DND-41 (cell line): ENCODE measurements around the gene LGR6.

Experiments
- ATAC-seq: fragments of 200-7000 bp; cut with Tn5 transposase; 3 replicates; pipeline ENCODE4 v1.9.1; 2021; ENCODE audit warnings: low read depth; ENCODE audit not compliant: insufficient read depth
- DNase-seq: peaks from one replicate; pipeline ENCODE4 v3.0.0-alpha.2; 2020
- H2AFZ ChIP-seq: 2 replicates; pipeline ENCODE4 v1.6.0; 2012; ENCODE audit warnings: low read depth, low read length
- H3K27ac ChIP-seq: 2 replicates; pipeline ENCODE4 v1.5.1; 2012; ENCODE audit warnings: low read length, inconsistent platforms
- H3K27me3 ChIP-seq: fragments of 200-600 bp; sonication (generic); 2 replicates; pipeline ENCODE4 v1.6.0; 2012; ENCODE audit warnings: low read length, mild to moderate bottlenecking, inconsistent platforms; ENCODE audit not compliant: insufficient read depth, poor library complexity
- H3K36me3 ChIP-seq: 2 replicates; pipeline ENCODE4 v1.5.1; 2012; ENCODE audit warnings: low read length, inconsistent platforms; ENCODE audit not compliant: insufficient read depth
- H3K4me1 ChIP-seq: 2 replicates; pipeline ENCODE4 v1.5.1; 2012; ENCODE audit warnings: mild to moderate bottlenecking, low read length; ENCODE audit not compliant: insufficient read depth
- H3K4me2 ChIP-seq: 2 replicates; pipeline ENCODE4 v1.6.0; 2012; ENCODE audit warnings: mild to moderate bottlenecking, moderate library complexity, low read length, inconsistent platforms; ENCODE audit not compliant: insufficient read depth
- H3K4me3 ChIP-seq, 2 experiments: fragments of 200-600 bp in 1 of 2; shearing (Covaris generic) in 1 of 2; 2 replicates each; pipeline ENCODE4 v1.5.1; 2012 to 2016; ENCODE audit warnings: inconsistent platforms in 2 of 2, low read length in 2 of 2, mild to moderate bottlenecking in 2 of 2, low read depth in 1 of 2, moderate library complexity in 1 of 2
- H3K79me2 ChIP-seq: 2 replicates; pipeline ENCODE4 v1.6.0; 2012; ENCODE audit warnings: low read length, inconsistent platforms; ENCODE audit not compliant: insufficient read depth
- H3K9ac ChIP-seq: 2 replicates; pipeline ENCODE4 v1.6.0; 2012; ENCODE audit warnings: low read depth, mild to moderate bottlenecking, inconsistent platforms, low read length, moderate library complexity
- H3K9me3 ChIP-seq: 2 replicates; pipeline ENCODE4 v1.5.1; 2012; ENCODE audit warnings: low read length, moderate library complexity, mild to moderate bottlenecking, inconsistent platforms; ENCODE audit not compliant: insufficient read depth, severe bottlenecking
- H4K20me1 ChIP-seq: 2 replicates; pipeline ENCODE4 v1.6.0; 2012; ENCODE audit warnings: low read length; ENCODE audit not compliant: insufficient read depth
- CTCF ChIP-seq: IDR thresholded peaks from 2 replicates; pipeline ENCODE4 v1.5.1; 2012; ENCODE audit warnings: borderline replicate concordance, low read length, moderate library complexity, mild to moderate bottlenecking; ENCODE audit not compliant: poor library complexity, severe bottlenecking; ENCODE audit errors: extremely low read depth
- EZH2 ChIP-seq: IDR thresholded peaks from 3 replicates; pipeline ENCODE4 v1.6.1; 2012; ENCODE audit warnings: borderline replicate concordance, low read depth, mild to moderate bottlenecking, moderate library complexity, low read length, inconsistent platforms; ENCODE audit not compliant: severe bottlenecking

Gene LGR6

GRCh38 chr1:202225131-202225530 is 31.5 kb downstream of the LGR6 start:
- Histone ChIP-seq H3K4me1 (0 out of 2 replicates have a peak, but pooled peaks cover 6% of the 10 kb centered on the region), H3K36me3 (no peaks in the 10 kb centered on the region), H3K79me2 (no peaks in the 10 kb centered on the region), H3K9ac (no peak overlapping the region), H3K4me2 (no peak overlapping the region), H4K20me1 (no peaks in the 10 kb centered on the region), H3K4me3 (no peak overlapping the region), H3K27ac (no peak overlapping the region), H3K9me3 (no peaks in the 10 kb centered on the region), H3K27me3 (peaks cover 25% of the 10 kb centered on the region), H2AFZ (no peak overlapping the region)
- DNase-seq (no peak), ATAC-seq (no peak)
- TF ChIP-seq EZH2 (no peak), CTCF (no peak)

- Histone ChIP-seq H3K4me2 (no peak overlapping the region), H3K27ac (no peak overlapping the region), H3K4me1 (no peaks in the 10 kb centered on the region), H4K20me1 (no peaks in the 10 kb centered on the region), H3K27me3 (peaks cover 29% of the 10 kb centered on the region), H3K9ac (no peak overlapping the region), H3K9me3 (no peaks in the 10 kb centered on the region), H3K36me3 (no peaks in the 10 kb centered on the region), H3K4me3 (no peak overlapping the region), H3K79me2 (no peaks in the 10 kb centered on the region), H2AFZ (no peak overlapping the region)
- ATAC-seq (0 out of 3 replicates have a peak, but pooled peaks have one; percentile 35), DNase-seq (no peak)
- TF ChIP-seq CTCF, result no peak
- TF ChIP-seq EZH2, result no peak
Measured at GRCh38 chr1:202227053-202227672, 33.6 kb downstream of the LGR6 start.

- Histone ChIP-seq H3K9me3 (no peaks in the 10 kb centered on the region), H2AFZ (no peak overlapping the region), H3K9ac (no peak overlapping the region), H3K4me3 (no peak overlapping the region), H3K27me3 (peaks cover 33% of the 10 kb centered on the region), H3K4me2 (no peak overlapping the region), H3K27ac (no peak overlapping the region), H3K79me2 (no peaks in the 10 kb centered on the region), H4K20me1 (no peaks in the 10 kb centered on the region), H3K36me3 (no peaks in the 10 kb centered on the region), H3K4me1 (no peaks in the 10 kb centered on the region)
- DNase-seq (no peak), ATAC-seq (no peak)
- no peak for TF ChIP-seq CTCF
- no peak for TF ChIP-seq EZH2
Measured at GRCh38 chr1:202227997-202228401, 34.4 kb downstream of the LGR6 start.

GRCh38 chr1:202228484-202229122 is 35.0 kb downstream of the LGR6 start:
- peaks cover 33% of the 10 kb centered on the region for H3K27me3 ChIP-seq
- no peak overlapping the region for H3K4me2 ChIP-seq

More at GRCh38 chr1:202228484-202229122, 35.0 kb downstream of the LGR6 start:
- Histone ChIP-seq H3K79me2 (no peaks in the 10 kb centered on the region), H3K9me3 (no peaks in the 10 kb centered on the region), H2AFZ (no peak overlapping the region), H3K4me1 (no peaks in the 10 kb centered on the region), H3K9ac (no peak overlapping the region), H4K20me1 (no peaks in the 10 kb centered on the region), H3K36me3 (no peaks in the 10 kb centered on the region), H3K4me3 (no peak overlapping the region), H3K27ac (no peak overlapping the region)
- no peak for ATAC-seq
- no peak for DNase-seq
- TF ChIP-seq CTCF, result no peak
- TF ChIP-seq EZH2, result no peak
